NCI-H1105 treated with DMSO at 0.1 percent for 48 hours (cell line): Measurements from ENCODE around the gene ZNF148.

Experiments used
- DNase-seq: peaks from one replicate; lab custom pipeline; 2025; lab: John Stamatoyannopoulos, UW

ZNF148 gene

GRCh38 chr3:125278155-125278554 lies 97.0 kb downstream of the ZNF148 start:
- DNase-seq = no peak

- DNase-seq = no peak
Observed at GRCh38 chr3:125271127-125271526, 104.0 kb downstream of the ZNF148 start.

- DNase-seq = no peak
Observed at GRCh38 chr3:125267460-125267859, 107.7 kb downstream of the ZNF148 start.

- no peak for DNase-seq
Observed at GRCh38 chr3:125266971-125267370, 108.2 kb downstream of the ZNF148 start.

GRCh38 chr3:125262161-125262560 lies 113.0 kb downstream of the ZNF148 start:
- no peak for DNase-seq

- DNase-seq = peak; percentile 99
Observed at GRCh38 chr3:125261031-125261430, 114.1 kb downstream of the ZNF148 start.

- no peak for DNase-seq
Observed at GRCh38 chr3:125260158-125260557, 115.0 kb downstream of the ZNF148 start.

- DNase-seq = no peak
Observed at GRCh38 chr3:125257536-125257935, 117.6 kb downstream of the ZNF148 start.

GRCh38 chr3:125256675-125257074 lies 118.5 kb downstream of the ZNF148 start:
- DNase-seq = no peak

GRCh38 chr3:125250973-125251372 lies 124.2 kb downstream of the ZNF148 start:
- DNase-seq = peak; percentile 61

GRCh38 chr3:125246237-125246636 lies 128.9 kb downstream of the ZNF148 start:
- no peak for DNase-seq

- no peak for DNase-seq
Observed at GRCh38 chr3:125245521-125245920, 129.6 kb downstream of the ZNF148 start.

- DNase-seq = no peak
Observed at GRCh38 chr3:125240496-125240895, 134.6 kb downstream of the ZNF148 start.

GRCh38 chr3:125239266-125239665 lies 135.9 kb downstream of the ZNF148 start:
- no peak for DNase-seq

GRCh38 chr3:125238759-125239158 lies 136.4 kb downstream of the ZNF148 start:
- no peak for DNase-seq

GRCh38 chr3:125236331-125236903 lies 138.7 kb downstream of the ZNF148 start:
- no peak for DNase-seq

- no peak for DNase-seq
Observed at GRCh38 chr3:125234831-125235230, 140.3 kb downstream of the ZNF148 start.

- DNase-seq = no peak
Observed at GRCh38 chr3:125232401-125232800, 142.7 kb downstream of the ZNF148 start.

- no peak for DNase-seq
Observed at GRCh38 chr3:125231895-125232294, 143.2 kb downstream of the ZNF148 start.

GRCh38 chr3:125229707-125230106 lies 145.4 kb downstream of the ZNF148 start:
- no peak for DNase-seq

- DNase-seq = no peak
Observed at GRCh38 chr3:125229168-125229567, 146.0 kb downstream of the ZNF148 start.

- no peak for DNase-seq
Observed at GRCh38 chr3:125221831-125222230, 153.3 kb downstream of the ZNF148 start.

GRCh38 chr3:125220727-125221429 lies 154.2 kb downstream of the ZNF148 start:
- DNase-seq = no peak

- DNase-seq = no peak
Observed at GRCh38 chr3:125220183-125220582, 154.9 kb downstream of the ZNF148 start.
